ENCODE results near the gene TRIO.

The TRIO gene

GRCh38 chr5:14298126-14298847 is 155.1 kb downstream of the TRIO start:
- no peaks in the 10 kb centered on the region for H4K20me1 ChIP-seq (ENCODE audit: insufficient read depth, low read length)
- H3K36me3 ChIP-seq (replicated peaks; ENCODE audit: insufficient read depth, low read length): no peaks in the 10 kb centered on the region
- no peaks in the 10 kb centered on the region for H3F3A ChIP-seq (ENCODE audit: insufficient read depth, low read length)

DNA sequence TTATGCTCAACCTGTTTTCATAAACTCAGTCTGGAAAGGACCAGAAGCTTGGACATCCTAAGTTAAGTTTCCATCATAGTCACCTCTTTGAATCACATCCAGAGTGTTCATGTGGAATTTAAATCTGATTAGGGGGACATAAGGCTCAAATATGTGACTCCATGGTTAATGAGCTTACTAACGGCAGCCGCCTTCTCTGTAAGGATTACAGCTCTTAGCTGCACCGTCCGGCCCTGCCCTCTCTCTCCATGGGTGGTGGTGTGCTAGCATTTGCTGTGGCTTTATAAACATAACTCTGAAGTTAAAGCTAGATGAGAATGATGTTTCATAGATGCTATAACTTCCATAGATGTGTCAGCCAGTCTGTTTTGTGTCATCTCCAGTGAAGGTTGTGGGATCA is 156.5 kb downstream of the TRIO start:
- Histone ChIP-seq H3K27ac (ENCODE audit: low read length) (no peak overlapping the region), H3K79me2 (ENCODE audit: low read length) (no peaks in the 10 kb centered on the region), H3K27me3 (replicated peaks; ENCODE audit: insufficient read depth, low read length) (no peaks in the 10 kb centered on the region), H2AFZ (ENCODE audit: low read length) (no peak overlapping the region), H3K4me1 (ENCODE audit: low read length) (no peaks in the 10 kb centered on the region), H3K9ac (ENCODE audit: low read length) (no peak overlapping the region), H3K4me2 (ENCODE audit: low read depth, low read length) (no peak overlapping the region), H3K36me3 (replicated peaks; ENCODE audit: insufficient read depth, low read length) (no peaks in the 10 kb centered on the region), H4K20me1 (ENCODE audit: insufficient read depth, low read length) (no peaks in the 10 kb centered on the region), H3K9me3 (replicated peaks; ENCODE audit: insufficient read depth, low read length) (no peaks in the 10 kb centered on the region), H3F3A (ENCODE audit: insufficient read depth, low read length) (no peaks in the 10 kb centered on the region), H3K9me2 (replicated peaks; ENCODE audit: insufficient read depth, low read length) (no peaks in the 10 kb centered on the region), H3K4me3 (ENCODE audit: low read length) (no peak overlapping the region)
- TF ChIP-seq CTCF (IDR thresholded peaks at IDR 0.05; ENCODE audit: low read length): no peak
- TF ChIP-seq EZH2phosphoT487 (IDR thresholded peaks at IDR 0.05; ENCODE audit: low read length): no peak
- no peak for TF ChIP-seq EZH2 (optimal IDR thresholded peaks at IDR 0.05; ENCODE audit: low read depth, low read length)
- no peak for DNase-seq

More at GRCh38 chr5:14298126-14298847, 155.1 kb downstream of the TRIO start:
- TF ChIP-seq CTCF (IDR thresholded peaks at IDR 0.05; ENCODE audit: low read length) (no peak), EZH2 (optimal IDR thresholded peaks at IDR 0.05; ENCODE audit: low read depth, low read length) (no peak), EZH2phosphoT487 (IDR thresholded peaks at IDR 0.05; ENCODE audit: low read length) (no peak)
- H2AFZ ChIP-seq (ENCODE audit: low read length): no peak overlapping the region
- H3K27ac ChIP-seq (ENCODE audit: low read length): no peak overlapping the region
- H3K9ac ChIP-seq (ENCODE audit: low read length): no peak overlapping the region
- no peak overlapping the region for H3K4me2 ChIP-seq (ENCODE audit: low read depth, low read length)
- H3K9me3 ChIP-seq (replicated peaks; ENCODE audit: insufficient read depth, low read length): no peaks in the 10 kb centered on the region
- H3K9me2 ChIP-seq (replicated peaks; ENCODE audit: insufficient read depth, low read length): no peaks in the 10 kb centered on the region
- no peak overlapping the region for H3K4me3 ChIP-seq (ENCODE audit: low read length)
- no peaks in the 10 kb centered on the region for H3K27me3 ChIP-seq (replicated peaks; ENCODE audit: insufficient read depth, low read length)
- no peaks in the 10 kb centered on the region for H3K79me2 ChIP-seq (ENCODE audit: low read length)
- DNase-seq: no peak
- H3K4me1 ChIP-seq (ENCODE audit: low read length): no peaks in the 10 kb centered on the region

DNA sequence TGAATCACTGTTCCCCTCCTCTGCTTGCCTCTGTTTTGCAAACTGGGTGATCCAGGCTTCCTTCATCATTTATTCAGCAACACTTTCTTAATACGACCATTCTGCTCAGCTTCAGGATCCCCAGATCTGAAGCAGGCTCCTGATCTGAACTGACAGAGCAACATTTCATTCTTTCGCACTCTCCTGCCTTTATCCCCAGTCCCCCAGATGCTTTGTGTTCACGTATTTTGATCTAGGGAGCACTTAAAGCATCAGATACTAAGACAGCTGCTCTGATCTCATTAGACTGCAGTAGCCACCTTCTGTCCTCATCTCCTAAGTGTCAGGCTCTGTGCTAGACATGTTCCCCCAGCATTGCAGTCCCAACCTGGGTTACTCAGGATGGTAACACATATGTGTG is 158.0 kb downstream of the TRIO start:
- no peaks in the 10 kb centered on the region for H3K4me1 ChIP-seq (ENCODE audit: low read length)
- no peak overlapping the region for H2AFZ ChIP-seq (ENCODE audit: low read length)
- H3K9ac ChIP-seq (ENCODE audit: low read length): no peak overlapping the region
- no peak for TF ChIP-seq CTCF (IDR thresholded peaks at IDR 0.05; ENCODE audit: low read length)
- no peak for TF ChIP-seq EZH2 (optimal IDR thresholded peaks at IDR 0.05; ENCODE audit: low read depth, low read length)
- no peak for TF ChIP-seq EZH2phosphoT487 (IDR thresholded peaks at IDR 0.05; ENCODE audit: low read length)
- no peak for DNase-seq
- H3K4me2 ChIP-seq (ENCODE audit: low read depth, low read length): no peak overlapping the region
- no peaks in the 10 kb centered on the region for H3F3A ChIP-seq (ENCODE audit: insufficient read depth, low read length)
- H3K9me3 ChIP-seq (replicated peaks; ENCODE audit: insufficient read depth, low read length): no peaks in the 10 kb centered on the region
- H3K9me2 ChIP-seq (replicated peaks; ENCODE audit: insufficient read depth, low read length): no peaks in the 10 kb centered on the region
- H3K36me3 ChIP-seq (replicated peaks; ENCODE audit: insufficient read depth, low read length): peaks cover 5% of the 10 kb centered on the region; the same call in 1 of the 2 replicates
- H3K79me2 ChIP-seq (ENCODE audit: low read length): no peaks in the 10 kb centered on the region
- no peaks in the 10 kb centered on the region for H3K27me3 ChIP-seq (replicated peaks; ENCODE audit: insufficient read depth, low read length)
- H3K27ac ChIP-seq (ENCODE audit: low read length): no peak overlapping the region
- no peaks in the 10 kb centered on the region for H4K20me1 ChIP-seq (ENCODE audit: insufficient read depth, low read length)
- H3K4me3 ChIP-seq (ENCODE audit: low read length): no peak overlapping the region
